GM21717 (cell line): ENCODE measurements around the gene FAM53C.
"Not testable (repeated sequence)": the region's sequence is repeated elsewhere in the genome, so short reads cannot be mapped to it uniquely, and the experiment has no call there.

Experiments used
- ATAC-seq: cut with Tn5 transposase; IDR thresholded peaks from one replicate; pipeline ENCODE4 v1.9.1; 2021; ENCODE audit warnings: mild to moderate bottlenecking, moderate library complexity; ENCODE audit not compliant: unreplicated experiment

The FAM53C gene

GRCh38 chr5:138337685-138338410 lies at the start of gene FAM53C:
Gene FAM53C (plus strand): TSS chr5:138338266. CDS start chr5:138341336, 3,070 bp downstream.
- ATAC-seq, result peak; percentile 82

DNA sequence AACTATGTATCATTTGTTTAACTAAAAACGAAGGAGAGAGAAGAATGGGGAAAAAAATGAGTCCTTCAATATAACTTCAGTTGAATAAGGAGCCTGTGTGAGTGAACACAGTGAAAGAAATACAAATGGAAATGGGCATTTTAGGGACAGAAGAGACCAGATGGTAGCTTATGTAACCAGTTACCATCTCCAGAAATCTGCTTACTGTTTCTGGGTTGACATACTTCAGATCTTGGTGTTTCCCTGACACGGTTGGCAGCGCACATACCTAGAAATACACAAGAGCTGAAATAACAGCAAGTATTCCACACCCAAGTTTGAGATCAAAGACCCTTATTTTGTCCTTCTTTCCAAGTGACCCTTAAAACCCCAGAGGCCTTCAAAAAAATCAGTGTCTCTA lies 48.8 kb upstream of the FAM53C start:
- no peak for ATAC-seq

DNA sequence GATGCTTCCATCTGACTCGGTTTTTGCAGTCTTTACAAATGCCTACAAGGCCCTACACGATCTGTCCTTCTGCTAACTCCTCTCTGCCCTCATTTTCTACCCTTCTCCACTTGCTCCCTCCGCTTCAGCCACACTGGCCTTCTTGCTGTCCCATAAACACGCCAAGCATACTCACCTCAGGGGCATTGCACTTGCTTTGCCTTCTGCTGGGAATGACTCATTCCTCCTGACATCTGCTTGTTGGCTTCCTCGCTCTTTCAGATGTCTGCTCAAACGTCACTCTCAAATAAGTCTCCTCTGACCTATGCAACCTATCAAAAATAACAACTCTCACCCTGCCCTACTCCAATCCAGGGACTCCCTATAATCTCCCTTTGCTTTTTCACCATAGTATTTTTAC lies 34.7 kb upstream of the FAM53C start:
- no peak for ATAC-seq

DNA sequence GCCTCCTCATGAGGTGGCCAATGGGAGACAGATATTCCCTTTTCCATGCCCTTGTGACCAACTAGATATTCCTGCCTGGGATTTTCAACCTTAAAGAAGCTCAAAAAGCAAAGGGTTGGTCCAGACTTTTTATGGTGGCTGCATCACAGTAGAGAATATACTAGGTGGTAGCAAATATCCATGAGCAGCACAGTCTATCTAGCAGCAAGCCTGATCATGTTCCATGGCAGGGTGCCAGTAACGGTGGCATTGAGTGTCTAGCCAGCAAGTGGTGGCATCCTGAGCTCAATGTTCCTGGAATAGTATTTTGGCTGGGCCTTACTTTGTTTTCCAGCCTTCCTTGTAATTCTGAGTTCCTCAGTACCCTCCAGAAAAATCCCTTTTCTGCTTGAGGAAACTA lies 32.3 kb upstream of the FAM53C start:
- ATAC-seq, result no peak

GRCh38 chr5:138315751-138316278 lies 22.3 kb upstream of the FAM53C start:
- ATAC-seq, result no peak

- no peak for ATAC-seq
Observed at GRCh38 chr5:138316355-138316754, 21.7 kb upstream of the FAM53C start.

DNA sequence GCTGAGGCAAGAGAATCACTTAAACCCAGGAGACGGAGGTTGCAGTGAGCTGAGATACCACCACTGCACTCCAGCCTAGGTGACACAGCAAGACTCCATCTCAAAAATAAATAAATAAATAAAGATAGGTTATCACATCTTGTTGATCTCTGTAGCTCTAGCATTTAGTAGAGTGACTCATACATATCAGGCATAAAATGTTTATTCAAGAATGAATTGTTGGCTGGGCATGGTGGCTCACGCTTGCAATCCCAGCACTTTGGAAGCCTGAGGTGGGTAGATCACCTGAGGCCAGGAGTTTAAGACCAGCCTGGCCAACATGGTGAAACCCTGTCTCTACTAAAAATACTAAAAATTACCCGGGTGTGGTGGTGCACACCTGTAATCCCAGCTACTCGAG lies 19.9 kb upstream of the FAM53C start:
- ATAC-seq, result not testable (repeated sequence)

- no peak for ATAC-seq
Observed at GRCh38 chr5:138330813-138331448, 7.1 kb upstream of the FAM53C start.

- ATAC-seq, result peak; percentile 99
Observed at GRCh38 chr5:138331449-138332368, 6.4 kb upstream of the FAM53C start, which contains the start of gene CDC25C. Gene CDC25C (minus strand): TSS chr5:138331804. CDS start chr5:138331180, 624 bp downstream.

DNA sequence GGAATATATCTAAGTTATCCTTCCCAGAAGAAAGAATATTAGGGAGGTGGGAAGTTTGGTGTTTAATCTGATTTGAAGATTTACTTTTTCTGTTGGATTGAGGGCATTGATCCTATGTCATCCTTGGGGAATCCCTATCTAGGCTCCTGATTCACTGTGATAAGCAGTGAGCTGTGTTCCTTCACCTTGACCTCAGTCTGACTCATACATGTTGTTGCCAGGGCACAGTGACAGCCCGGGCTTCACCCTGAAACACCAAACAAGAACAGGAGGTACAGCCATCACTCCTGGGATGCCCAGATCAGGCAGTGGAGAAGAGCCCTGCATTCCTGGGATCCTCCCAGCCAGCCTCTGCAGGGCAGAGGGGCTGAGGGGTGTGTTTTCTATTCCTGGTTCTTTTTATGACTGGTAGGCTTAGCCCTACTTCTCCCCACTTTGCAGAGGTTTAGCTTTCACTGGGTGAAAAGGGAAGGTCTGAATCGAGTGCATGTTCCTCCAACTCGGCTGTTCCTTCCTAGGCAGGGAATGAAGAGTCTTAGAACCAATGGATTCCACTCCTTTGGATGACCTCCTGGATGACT lies 3.1 kb upstream of the FAM53C start:
- ATAC-seq, result no peak

- peak; percentile 20 for ATAC-seq
Observed at GRCh38 chr5:138336952-138337684, 948 bp upstream of the FAM53C start.

GRCh38 chr5:138338411-138339090 lies 485 bp downstream of the FAM53C start:
- ATAC-seq, result peak; percentile 8

DNA sequence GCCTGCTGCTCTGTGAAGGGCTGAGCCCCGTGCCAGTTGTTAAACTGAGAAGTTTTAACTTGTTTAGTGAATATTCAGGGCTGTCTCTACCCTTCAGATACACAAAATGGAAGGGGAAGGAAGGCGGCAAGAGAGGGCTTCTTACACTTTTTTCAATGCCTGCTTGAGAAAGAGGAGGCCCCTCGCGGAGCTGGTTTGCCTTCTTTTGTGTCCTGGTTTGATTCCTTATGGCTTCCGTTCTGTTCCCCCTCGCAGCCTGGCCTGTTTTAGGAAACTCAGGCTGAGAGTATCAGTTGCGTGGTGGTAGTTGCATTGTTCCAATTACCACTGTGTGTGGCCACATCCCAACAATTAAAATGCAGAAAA lies 1.0 kb downstream of the FAM53C start:
- no peak for ATAC-seq

DNA sequence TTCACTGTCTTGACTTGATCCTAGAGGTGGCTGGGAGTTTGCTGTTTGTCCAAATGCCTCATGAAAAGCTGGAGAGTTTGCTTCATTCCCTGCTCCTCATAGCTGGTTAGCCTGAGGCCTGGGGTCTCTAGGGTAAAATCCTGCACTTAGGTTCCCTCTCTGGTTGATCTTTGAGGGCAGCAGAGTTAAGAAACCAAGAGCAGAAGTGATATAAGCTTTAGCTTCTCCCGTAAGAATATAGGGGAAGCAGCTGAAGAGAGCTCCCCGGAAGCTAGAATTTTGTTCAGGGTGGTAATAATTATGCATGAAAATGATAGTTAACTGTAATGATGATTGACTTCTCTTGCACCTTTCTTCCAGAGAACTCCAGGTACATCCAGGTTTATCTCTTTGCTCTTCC lies 1.4 kb downstream of the FAM53C start:
- no peak for ATAC-seq

- no peak for ATAC-seq
Observed at GRCh38 chr5:138340008-138340407, 1.9 kb downstream of the FAM53C start.

GRCh38 chr5:138344887-138345622 lies 7.0 kb downstream of the FAM53C start:
- no peak for ATAC-seq

GRCh38 chr5:138346889-138347288 lies 8.8 kb downstream of the FAM53C start:
- no peak for ATAC-seq

GRCh38 chr5:138349852-138350562 lies 11.9 kb downstream of the FAM53C start:
- ATAC-seq, result no peak
